HG03520 (cell line): ENCODE results near the gene PREP.

ENCODE experiments used
- ATAC-seq: cut with Tn5 transposase; IDR thresholded peaks from one replicate; pipeline ENCODE4 v1.9.1; 2021; ENCODE audit warnings: mild to moderate bottlenecking, moderate library complexity; ENCODE audit not compliant: unreplicated experiment

Gene PREP

DNA sequence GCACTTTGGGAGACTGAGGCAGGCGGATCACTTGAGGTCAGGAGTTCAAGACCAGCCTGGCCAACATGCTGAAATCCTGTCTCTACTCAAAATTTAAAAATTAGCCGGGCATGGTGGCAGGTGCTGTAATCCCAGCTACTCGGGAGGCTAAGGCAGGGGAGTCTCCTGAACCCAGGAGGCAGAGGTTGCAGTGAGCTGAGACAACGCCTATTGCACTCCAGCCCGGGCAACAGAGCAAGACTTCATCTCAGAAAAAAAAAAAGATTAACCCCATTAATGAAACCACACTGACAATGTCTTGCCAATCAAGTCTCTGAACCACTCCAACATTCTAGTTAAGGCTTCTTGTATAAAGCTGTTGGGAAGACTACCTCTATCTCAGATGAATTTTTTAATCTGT, 4.0 kb downstream of the PREP start:
- no peak for ATAC-seq

DNA sequence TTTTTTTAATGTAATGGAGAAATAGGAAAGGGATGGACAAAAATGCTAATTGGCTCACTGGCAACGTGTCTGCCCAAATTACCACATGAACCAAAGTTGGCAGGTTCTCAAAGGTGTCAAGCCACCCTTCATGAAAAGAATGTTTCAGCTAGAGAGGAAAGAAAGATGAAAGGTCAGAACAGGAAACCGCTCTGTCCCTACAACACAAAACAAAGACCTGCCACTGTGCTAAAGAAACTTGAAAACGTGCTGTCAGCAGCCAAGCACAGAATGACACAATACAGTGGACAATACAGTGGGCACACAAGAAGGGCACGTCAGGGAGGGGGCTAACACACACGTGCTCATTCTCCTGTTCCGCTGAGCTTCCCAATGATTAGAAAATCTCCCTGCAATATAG, 4.9 kb downstream of the PREP start:
- ATAC-seq = no peak

DNA sequence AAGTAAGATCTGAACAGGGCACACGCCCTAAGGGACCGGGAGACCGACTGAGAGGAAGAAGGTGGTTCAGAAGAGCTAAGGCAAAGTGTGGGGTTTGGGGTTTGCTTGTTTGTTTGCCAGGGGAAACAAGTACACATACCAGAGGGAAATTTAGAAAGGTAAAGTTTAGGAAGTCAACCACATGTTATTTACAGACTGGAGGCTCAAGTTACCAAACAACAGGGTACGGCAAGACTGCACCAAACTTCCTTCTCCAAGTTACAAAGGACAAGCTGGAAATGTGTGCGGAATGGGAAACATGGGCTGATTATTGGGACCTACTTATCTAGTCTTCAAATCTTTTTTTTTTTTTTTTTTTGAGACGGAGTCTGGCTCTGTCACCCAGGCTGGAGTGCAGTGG, 11.2 kb downstream of the PREP start:
- ATAC-seq = no peak

DNA sequence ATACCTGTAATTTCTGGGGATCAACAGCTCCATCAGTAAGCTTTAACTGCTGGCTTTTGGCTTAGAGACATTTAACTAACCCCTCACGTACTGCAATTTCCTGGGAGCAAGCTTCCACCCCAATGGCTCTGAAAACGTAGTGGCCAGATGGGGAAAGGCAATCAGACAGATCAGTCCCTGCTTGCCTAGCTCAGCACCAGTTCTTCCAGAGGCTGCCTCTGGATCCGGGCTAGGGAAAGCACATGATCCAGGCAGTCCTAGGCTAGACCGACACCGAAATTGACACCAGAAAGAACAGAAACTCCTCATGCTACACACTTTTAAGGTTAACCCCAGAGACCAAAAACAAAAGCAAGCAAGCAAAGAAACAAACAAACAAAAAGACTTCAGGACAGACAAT, 13.3 kb downstream of the PREP start:
- no peak for ATAC-seq

DNA sequence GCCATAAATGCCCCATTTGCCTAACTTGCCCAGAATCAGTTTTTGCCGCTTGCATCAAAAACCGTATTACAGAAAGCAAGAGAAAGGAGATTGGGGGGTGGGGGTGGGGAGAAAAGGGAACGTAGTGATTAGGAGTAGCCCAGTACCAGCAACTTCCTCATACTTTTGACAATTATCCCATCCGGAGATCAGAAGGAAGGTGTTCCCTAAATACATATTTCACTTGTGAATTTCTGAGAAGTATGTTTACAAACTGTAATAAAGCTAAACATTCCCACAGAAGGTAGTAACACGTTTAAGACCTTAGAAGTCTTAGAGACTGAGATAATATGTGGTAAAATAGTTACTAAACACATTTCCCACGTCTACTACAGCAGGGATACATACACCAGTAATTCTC, 14.5 kb downstream of the PREP start:
- ATAC-seq = no peak

DNA sequence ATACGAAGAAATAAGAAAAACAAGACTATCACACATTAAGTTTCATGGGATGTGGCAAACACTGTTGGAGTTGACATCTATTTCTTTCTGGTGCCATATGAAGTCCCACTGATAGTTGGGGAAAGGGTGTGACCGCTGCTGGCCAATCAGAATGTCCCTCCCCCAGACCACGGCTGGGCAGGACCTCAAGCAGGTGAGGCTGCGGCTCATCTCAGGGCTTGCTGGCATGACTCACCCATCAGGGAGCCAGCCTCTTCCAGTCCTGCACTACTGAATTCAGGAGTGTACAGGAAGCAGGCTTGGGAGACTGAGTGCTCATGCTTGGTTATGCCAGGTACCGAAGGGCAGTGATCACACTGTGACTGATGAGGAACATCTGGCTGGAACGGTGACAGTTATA, 18.9 kb downstream of the PREP start:
- ATAC-seq = no peak

DNA sequence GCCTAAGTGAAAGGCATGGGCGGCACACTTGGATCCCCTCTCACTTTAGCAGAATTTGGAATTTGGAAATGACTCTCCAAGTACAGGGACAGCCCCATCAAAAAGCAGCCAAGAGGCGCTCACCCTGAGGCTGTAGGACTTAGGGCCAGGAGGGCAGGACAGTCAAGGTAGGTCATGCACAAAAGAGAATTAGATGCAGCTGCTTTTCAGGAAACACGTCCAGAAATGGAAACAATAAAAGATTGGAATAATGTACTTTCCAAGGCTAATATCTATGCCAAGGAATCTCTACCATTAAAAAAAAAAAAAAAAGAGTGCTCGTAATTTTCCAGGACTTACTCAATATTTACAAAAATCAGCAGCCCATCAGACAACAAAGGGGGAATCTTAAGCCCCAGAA, 19.9 kb downstream of the PREP start:
- ATAC-seq = no peak

DNA sequence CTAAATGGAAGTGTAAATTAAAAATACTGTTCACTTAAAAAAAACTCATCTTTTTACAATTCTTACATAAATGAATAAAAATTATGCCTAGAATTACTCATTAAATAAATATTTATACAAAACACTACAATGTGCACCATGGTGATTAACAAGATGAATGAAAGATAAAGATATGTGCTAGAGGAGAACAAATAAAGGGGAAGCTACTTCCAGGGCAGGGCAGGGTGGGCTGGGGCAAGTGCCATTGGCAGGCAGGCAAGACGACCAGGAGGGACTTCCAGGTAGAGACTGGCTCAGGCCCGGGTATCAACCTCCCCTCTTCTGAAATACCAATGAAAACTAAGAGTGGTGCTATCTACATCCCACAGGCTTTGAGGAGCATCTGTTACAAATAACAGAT, 20.4 kb downstream of the PREP start:
- no peak for ATAC-seq

DNA sequence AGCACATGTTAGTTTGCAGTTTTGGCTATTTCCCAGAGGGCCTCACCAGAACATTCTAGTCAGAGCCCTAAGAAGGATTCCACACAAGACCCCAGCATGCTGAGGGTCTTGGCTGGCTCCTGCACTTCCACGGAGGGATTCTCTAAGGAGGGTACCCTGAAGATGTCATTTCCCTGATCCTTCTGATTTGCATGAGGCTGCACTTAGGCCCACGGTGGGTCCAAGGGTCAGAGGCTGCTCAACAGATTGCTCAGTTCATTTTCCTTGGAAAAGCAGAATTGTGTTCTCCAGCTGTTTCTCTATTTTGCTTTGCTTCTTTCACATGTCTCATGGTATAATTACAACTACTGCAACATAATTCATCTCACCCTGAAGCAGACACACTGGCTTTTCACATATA, 22.2 kb downstream of the PREP start:
- ATAC-seq = no peak

DNA sequence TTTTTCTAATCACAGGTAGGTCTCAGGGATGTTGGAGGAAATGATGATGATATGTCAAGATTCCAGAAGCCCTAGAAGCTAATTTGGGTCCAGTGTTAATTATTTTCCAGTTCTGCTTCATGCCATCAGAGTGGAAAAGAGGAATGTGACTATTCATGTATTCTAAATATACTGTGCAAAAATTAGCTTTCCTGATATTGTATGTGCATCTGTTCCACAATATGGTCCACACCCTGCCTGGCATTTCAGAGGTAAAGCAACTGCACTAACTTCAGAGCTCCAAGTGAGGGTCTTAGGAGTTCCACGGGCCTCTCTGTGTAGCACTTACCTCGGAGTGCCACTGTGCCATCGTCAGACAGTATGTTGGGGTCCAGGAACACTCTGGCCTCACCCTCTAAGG, 27.1 kb downstream of the PREP start:
- ATAC-seq = no peak

DNA sequence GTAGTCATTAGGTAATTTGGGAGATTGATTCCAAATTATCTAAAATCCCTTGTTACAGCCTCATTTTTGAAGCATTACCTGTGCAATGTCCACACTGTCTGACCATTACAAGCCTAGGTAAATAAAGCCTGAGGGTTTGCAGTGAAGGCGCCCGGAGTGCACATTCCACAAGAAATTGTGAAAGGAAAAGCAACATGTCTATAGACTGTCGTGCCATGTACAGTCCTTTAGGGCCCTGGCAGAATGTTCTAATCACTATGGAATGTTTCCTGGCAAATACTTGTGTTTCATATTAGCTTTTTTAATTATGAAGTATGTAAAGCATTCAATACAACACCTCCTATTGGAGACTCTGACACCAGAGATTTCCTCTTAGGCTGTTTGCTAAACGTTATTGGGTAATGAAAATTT, 28.9 kb downstream of the PREP start:
- ATAC-seq = no peak

DNA sequence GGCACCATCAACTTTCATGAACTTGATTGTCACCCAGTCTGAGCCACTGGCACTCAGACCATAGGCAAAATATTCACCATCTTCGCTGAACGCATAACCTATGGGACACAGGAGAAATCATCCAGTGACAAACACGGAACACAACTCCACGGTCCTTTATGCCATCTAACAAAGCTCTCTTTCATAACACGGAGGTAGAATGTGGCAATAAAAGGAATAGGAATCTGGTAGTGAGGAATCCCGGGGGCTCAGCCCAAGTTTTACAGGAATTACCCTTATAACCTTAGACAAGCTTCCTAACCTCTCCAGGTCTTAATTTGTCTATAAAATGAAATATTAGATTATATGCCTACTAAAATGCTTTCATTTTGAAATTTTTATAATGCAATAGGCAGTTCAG, 29.4 kb downstream of the PREP start:
- ATAC-seq = no peak

DNA sequence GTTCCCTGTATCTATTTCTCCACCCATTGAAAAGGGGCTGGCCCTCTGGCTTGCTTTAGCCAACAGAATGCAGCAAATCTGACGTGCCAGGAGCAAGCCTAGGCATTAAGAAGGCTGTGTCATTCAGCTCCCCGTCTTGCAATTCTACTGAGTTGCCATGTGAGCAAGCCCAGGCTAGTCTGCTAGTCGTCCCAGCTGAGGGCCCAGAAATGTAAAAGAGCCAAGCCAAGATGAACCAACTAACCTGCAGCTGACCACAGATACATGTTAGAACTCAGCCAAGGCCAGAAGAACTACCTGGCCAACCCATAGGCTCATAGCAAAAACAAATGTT, 30.1 kb downstream of the PREP start:
- no peak for ATAC-seq

DNA sequence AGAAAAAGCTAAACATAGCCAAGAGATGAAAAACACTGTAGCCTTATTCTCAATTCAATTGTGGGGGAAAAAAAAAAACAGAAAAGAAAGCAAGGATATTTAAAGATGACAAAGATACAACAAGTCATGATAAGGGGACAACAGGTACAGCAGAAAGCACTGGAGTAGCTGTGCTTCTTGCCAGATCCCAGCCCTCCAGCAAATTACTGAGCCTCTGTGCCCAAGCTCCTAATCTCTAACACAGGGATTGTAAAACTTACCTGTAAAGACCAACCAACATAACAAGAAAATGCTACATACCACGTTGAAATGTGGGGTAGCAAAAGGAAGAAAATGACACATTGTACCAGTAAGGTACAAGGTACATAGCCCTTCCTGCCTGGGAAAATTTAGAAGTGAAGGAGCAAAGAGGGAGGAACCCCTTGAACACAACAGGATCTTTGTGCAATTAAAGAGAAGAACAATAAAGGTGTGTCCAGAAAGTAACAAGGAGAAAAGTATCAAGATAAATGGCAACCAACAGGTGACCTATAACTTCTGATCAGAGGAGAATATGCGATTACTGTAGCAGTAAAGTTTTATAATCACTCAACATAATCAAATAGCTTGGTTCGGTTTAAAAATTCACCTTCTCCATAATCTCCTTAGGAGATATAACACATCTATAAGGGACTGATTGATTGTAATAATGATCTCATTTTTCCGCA, 30.6 kb downstream of the PREP start:
- no peak for ATAC-seq

DNA sequence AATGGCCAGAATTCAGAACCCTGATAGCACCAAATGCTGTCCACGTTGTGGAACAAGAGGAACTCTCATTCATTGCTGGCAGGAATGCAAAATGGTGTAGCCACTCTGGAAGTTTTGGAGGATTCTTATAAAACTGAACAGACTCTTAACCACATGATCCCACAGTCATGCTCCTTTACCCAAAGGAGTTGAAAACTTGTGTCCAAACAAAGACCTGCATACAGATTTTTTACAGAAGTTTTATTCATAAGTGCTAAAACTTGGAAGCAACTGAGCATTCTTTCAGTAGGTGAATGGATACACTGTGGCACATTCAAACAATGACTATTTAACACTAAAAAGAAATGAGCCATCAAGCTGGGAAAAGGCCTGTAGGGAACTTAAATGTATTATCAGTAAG, 32.5 kb downstream of the PREP start:
- ATAC-seq = no peak

DNA sequence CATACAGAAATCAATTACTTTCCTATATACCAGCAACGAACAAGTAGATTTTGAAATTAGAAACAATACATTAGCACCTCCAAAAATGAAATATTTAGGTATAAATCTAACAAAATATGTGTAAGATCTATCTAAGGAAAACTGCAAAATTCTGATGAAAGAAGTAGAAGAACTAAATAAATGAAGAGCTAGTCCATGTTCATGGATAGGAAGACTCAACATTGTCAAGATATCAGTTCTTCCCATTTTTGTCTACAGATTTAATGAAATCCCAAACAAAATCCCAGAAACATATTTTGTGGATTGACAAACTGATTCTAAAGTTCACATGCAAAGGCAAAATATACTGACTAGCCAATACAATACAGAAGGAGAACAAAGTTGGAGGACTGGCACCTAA, 33.7 kb downstream of the PREP start:
- ATAC-seq = no peak

DNA sequence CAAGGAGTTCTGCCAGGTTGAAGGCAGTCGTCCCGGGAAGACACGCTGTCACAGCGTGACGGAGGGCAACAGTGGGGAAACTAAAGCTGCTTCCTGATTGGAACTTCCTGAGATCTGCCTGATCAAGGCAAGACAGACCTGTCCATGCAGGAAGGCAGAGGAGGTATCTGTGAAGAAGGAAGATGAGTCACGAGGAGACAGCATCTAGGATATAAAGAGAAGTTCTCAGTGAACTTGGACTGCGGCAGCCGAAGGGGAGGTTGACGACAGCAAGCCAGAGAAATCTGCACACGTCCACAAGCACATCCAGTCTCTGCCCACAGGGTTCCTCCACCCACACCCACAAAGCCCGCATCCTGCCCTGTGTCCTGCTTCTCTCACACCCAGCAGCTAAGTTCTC, 38.6 kb downstream of the PREP start:
- ATAC-seq = no peak

DNA sequence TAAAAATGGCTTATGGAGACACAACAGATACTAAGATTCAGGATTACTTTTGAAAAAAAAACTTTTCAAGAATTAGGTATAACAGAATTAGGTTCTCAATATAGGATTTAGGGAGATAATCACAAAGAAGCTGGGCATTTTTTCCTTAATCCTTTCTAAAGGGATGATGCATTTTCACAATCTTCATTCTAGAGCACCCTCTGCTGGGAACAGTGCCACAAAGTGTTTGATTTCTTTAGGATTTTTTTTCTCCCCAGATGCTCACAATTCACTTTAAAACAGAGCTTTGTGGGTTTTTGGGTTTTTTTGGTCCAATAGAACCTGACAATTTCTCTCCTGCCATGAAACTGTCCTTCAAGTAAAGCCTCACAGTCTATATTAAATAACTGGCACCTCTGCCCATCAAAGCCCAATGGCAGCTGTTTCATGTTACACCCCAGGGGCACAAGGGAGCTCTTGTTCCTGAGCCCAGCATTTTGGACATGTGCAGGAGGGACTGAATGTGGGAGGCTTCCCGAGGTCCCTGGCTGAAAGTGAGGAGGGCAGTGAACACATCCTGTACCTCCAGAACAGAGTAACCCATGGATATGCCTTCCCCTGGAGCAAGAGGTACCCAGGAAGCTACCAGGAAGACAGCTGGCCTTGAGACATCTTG, 39.7 kb downstream of the PREP start:
- ATAC-seq = no peak

DNA sequence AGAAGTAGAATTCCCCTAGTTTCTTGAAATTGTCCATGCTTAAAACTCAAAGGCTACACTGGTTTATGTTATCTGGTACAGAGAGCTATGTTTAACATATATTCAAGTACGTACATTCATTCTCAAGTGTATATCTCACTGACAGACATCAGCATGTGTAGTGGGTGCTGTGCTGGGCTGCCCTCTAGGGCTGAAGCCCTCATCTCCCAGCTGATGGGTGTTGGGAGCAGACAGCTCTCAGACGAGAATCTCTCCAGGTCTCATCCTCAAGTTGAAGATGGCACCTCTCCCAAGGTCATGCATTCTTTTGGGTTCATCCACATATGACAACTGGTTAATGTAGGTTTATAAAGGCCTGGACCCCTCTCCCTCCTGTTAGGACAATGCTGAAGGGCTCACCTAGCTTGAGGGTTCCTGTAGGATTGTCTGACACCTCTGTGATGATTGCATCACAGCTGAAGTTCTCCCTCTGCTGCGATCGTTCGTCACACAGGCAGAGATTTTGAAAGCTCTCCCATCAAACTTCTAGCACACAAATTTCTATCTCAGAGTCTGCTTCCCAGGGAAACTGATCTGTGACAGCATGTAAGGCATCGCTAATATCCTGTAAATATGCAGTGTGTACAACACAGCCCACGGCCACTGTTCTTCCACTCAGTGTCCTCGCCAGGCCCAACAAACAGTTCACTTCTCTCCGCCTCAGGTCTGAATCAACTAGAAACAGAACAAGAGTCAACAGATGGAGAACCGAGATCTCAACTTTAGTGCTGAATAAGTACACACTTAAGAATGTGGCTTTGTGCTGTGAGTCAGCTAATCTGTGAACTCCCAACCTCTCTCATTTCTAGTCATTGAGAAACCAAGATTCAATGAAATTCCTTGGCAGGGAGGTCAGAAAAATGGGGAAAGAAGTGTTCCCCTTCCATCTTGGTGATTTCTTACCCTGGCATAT, 43.2 kb downstream of the PREP start:
- ATAC-seq = no peak

DNA sequence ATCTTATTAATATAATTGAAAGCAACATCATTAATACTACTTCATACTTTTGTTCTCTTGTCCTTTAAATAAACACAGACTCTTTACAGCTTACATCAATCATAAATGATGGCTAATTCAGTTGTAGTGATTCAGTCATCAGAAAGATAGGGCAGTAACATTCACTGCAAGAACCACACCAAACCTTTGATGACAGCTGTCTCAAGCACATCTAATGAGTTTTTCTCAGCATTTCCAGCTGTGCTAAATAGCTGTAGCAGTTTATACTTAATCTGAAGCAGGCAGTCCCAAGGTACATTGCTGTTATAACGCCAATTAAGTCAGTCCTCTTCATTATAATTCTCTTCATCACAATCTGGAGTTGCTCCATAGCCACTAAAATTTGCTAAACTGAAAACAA, 45.7 kb downstream of the PREP start:
- no peak for ATAC-seq

DNA sequence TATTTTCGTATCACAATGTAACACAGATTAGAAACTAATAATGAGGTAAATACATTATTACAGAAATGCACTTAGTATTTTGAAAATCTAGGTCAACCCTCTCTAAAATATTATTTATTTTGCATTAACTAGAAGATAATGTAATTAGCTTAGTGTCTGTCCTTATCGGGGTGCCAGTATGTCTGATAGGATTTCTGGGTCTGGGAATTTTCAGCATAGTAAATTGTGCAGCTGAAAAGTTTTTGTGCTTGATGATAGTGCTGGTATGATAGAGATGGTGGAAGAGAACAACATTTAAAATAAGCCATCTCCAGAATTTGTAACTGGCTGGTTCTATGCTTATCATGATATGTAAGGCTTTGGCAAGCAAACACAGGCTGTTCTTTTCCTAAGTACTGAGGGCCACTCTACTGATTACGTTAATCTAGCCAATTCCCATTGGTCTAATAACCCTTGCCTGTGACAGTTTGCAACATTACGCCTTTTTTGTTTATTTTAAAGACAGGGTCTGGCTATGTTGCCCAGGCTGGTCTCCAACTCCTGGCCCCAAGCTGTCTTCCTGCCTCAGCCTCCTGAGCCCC, 50.8 kb downstream of the PREP start:
- ATAC-seq = no peak

DNA sequence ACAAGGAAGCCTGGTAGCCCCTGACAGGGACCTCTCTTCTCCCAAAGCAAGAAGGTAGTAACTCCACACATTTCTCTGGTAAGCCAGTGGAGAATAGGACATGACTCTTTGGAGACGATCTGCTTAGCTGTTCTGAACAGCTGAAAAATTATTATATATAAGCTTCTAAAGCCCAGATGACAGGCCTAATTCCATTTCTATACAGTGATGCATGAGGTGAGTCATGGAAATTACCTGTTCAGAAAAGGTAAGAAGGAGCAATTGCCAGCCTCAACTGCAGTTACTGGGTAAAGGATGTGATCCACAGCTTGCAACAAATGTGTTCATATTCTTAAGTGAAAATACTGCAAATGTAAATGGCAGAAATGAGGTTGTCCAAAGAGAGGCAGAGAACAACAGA, 54.0 kb downstream of the PREP start:
- no peak for ATAC-seq
